ENCODE results near the gene FCN1. TPM values are rescaled to one million over a fixed set of nuclear protein-coding genes. Genes with fewer than 3 reads are reported as not detected.

Gene FCN1
- total RNA-seq, 1 donor = 10.5 TPM

- DNase-seq (ENCODE audit: low read depth in 2 of 3, low spot score in 2 of 3) = no peak
These were observed 34.3 kb upstream of the FCN1 start for GRCh38 chr9:134951994-134952393.

DNA sequence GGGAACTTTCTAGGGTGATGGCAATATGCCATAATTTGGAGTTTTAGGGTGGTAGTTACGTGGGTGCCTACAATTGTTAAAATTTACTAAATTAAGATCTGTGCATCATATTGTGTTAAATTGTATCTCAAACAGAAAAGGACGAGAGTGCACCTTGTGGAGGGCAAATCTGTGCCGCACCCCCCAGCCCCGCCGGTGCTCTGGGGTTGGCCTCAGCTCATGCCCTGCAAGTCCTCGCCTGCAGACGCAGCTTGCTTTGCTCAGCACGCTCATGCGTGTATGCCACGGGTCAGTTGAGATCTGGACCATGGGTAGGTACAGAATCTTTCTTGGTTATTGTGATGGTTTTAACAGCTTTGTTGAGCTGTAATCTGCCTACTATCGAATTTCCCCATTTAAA lies 33.7 kb upstream of the FCN1 start:
- DNase-seq (ENCODE audit: low read depth in 2 of 3, low spot score in 2 of 3) = no peak

DNA sequence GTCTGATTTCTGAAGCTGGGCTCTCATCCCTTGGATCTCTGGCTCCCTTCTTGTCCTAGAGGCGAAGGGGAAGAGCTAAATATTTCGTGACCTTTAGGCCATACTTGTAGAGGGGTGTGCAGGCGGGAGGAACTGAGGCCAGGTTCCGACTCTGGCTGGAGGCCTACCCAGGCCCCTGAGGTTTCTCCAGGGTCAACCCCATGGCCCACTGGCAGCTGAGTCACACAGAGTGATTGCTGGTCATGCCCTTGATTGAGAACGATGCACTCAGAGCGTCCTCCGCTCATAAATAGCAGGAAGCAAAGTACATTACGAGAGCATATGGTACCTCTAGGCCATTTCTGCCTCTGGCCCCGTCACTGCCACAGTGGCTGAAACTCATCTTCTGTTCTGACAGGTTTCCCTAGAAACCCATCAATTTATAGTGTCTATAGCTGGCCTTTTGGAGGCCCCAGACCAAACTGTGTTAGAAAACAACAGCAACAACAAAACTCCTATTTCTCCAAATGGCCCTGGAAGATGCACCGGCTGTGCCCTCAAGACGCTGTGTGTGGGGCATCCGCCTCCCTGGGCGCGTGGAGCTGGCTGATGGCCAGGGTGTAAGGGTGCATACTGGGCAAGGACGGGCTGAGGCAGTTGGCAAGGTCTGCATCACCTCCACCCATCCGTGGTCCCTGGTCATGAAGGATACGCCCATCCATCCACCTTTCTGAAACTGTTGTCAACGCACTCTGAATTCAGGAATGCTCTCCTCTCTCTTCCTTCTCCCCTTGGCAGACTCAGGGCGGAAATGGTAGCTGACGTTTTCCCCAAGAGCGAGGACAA lies 32.9 kb upstream of the FCN1 start:
- DNase-seq (ENCODE audit: low read depth in 2 of 3, low spot score in 2 of 3) = no peak

DNA sequence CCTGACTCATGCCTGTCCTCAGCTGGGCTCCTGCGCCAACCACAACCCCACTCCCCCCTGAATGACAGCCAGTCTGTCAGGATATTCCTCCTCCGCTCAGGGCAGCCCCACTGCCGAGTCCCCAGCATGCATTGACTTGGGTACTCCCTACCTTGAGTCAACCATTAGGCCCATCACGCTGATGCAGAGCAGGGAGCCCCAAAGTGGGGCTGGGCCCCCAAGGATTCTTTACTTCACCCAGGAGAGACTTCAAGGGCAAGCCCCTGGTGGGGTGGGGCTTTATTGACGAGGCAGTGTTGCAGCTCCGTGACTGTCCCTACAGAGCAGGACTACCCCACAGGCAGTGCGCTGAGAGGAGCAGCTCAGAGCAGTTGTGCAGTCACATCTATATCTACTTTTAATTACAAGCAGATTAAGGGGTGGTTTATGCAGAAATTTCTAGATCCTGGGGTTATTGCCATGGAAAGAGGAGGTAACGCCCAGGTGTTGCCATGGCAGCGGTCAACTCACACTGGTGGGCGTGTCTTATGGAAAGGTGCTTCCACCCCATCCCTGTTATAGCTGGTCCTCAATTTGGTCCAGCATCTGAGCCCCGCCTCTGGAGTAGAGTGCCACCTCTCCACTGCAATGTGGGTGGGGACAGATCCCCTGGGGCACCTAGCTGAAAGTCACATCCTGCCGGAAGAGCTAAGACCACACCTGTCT lies 32.1 kb upstream of the FCN1 start:
- DNase-seq (ENCODE audit: low read depth in 2 of 3, low spot score in 2 of 3) = no peak

- DNase-seq (ENCODE audit: low read depth in 2 of 3, low spot score in 2 of 3) = no peak
These were observed 30.4 kb upstream of the FCN1 start for GRCh38 chr9:134948149-134948548.

- DNase-seq (ENCODE audit: low read depth in 2 of 3, low spot score in 2 of 3) = no peak
These were observed 29.7 kb upstream of the FCN1 start for GRCh38 chr9:134947265-134947955.

GRCh38 chr9:134946663-134947062 lies 29.0 kb upstream of the FCN1 start:
- DNase-seq (ENCODE audit: low read depth in 2 of 3, low spot score in 2 of 3) = no peak

DNA sequence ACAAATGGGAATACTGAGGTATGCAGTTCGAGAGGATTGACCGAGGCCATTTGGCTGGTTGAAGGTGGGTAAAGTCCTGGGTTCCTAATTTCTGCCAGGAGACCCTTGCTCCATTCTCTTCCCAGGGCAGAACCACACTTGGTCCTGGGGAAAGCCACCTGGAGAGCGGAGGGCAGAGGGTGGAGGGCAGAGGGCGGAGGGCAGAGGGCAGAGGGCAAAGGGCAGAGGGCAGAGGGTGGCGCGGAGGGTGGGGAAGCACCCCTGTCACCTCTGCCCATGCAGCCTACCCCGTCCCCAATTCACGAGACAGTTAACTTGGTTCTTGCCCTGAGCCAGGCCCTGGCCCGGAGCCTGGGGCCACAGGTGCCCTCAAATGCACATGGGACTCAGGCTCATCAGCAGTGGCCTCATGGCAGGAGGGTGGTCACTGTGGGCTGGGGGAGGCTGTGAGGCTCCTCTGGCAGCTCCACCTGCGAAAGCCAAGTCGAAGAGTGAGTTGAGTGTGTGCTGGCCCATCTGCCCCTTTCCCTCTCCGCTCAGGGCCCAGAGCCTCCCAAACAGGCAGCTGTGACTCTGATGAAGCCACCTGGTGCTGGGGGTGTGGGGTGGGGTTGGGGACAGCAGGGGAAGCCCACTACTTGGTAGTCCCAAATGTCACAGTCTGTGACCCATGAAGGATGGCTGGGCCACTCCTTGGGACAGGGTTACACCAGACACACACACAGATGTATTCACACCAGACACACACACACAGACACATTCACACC lies 28.0 kb upstream of the FCN1 start:
- no peak for DNase-seq (ENCODE audit: low read depth in 2 of 3, low spot score in 2 of 3)

DNA sequence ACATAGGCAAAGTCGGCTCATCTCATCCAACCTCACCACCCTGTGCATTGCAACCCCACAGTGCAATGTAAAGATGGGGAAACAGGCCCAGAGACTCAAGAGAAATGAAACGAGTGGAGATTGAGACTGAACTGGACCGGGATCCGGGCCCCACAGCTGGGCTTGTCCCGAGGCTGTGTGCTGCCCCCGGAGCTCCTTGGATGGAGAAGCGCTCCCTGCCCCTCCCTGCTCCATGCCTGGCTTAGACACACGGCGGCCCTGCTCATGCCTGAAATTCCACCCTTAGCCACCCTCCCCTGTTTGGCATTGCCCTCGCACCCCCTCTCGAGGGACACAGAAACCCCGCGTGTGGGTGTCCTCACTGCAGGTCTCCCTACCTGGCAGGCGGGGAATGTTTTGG lies 27.2 kb upstream of the FCN1 start:
- no peak for DNase-seq (ENCODE audit: low read depth in 2 of 3, low spot score in 2 of 3)

- DNase-seq (ENCODE audit: low read depth in 2 of 3, low spot score in 2 of 3) = no peak
These were observed 26.7 kb upstream of the FCN1 start for GRCh38 chr9:134944351-134944802.

- no peak for DNase-seq (ENCODE audit: low read depth in 2 of 3, low spot score in 2 of 3)
These were observed 26.1 kb upstream of the FCN1 start for GRCh38 chr9:134943836-134944235.

GRCh38 chr9:134943411-134943810 lies 25.7 kb upstream of the FCN1 start:
- DNase-seq (ENCODE audit: low read depth in 2 of 3, low spot score in 2 of 3) = no peak

- no peak for DNase-seq (ENCODE audit: low read depth in 2 of 3, low spot score in 2 of 3)
These were observed 25.1 kb upstream of the FCN1 start for GRCh38 chr9:134942788-134943184.

GRCh38 chr9:134942011-134942787 lies 24.5 kb upstream of the FCN1 start:
- no peak for DNase-seq (ENCODE audit: low read depth in 2 of 3, low spot score in 2 of 3)

GRCh38 chr9:134940236-134941208 lies 22.8 kb upstream of the FCN1 start:
- DNase-seq (ENCODE audit: low read depth in 2 of 3, low spot score in 2 of 3) = no peak

GRCh38 chr9:134939836-134940235 lies 22.1 kb upstream of the FCN1 start:
- DNase-seq (ENCODE audit: low read depth in 2 of 3, low spot score in 2 of 3) = no peak

- no peak for DNase-seq (ENCODE audit: low read depth in 2 of 3, low spot score in 2 of 3)
These were observed 21.5 kb upstream of the FCN1 start for GRCh38 chr9:134939080-134939733.

DNA sequence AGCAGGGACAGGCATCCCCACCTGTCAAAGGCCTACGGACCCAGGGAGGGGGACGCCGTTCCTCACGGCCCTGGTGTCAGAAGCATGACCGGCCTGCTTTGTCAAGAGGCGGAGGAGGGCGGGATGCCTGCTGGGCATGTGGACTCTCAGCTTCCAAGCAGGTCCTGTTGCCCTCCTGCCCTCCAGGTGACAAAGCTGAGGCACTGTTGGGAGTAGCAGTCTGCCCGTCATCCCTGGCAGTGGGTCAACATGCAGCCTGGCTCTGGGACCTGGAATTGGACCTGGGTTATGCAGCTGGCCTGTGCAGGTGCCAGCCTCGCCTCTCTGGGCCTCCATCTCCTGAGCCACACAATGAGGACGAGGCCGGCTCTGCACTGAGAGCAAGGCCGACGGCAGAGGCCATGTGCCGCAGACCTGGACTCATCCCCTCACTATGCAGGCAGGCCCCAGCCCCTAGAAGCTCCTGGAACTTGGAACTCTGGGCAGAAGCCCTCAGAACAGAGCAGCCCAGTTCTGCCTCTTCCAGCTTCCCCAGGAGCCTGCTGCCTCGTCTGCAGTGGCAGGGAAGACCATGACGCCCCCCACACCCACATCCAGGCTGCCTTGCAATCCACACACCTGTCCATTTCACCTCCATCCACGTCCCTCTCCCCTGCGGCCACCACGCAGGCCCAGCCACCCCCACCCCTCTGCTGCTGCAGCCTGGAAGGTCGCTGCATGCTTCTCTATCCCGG lies 20.8 kb upstream of the FCN1 start:
- DNase-seq (ENCODE audit: low read depth in 2 of 3, low spot score in 2 of 3) = no peak
